GM12801 (cell line): ENCODE data around the gene MAP1A.

ENCODE experiments used
- TF ChIP-seq, protein P1 (sequence below): IDR thresholded peaks from one replicate; pipeline ENCODE4 v1.5.1; 2011; ENCODE audit warnings: control low read depth; ENCODE audit not compliant: insufficient read length; ENCODE audit errors: extremely low read depth

Gene MAP1A

GRCh38 chr15:43505738-43506137 lies 11.7 kb upstream of the MAP1A start:
- TF ChIP-seq, protein P1, sequence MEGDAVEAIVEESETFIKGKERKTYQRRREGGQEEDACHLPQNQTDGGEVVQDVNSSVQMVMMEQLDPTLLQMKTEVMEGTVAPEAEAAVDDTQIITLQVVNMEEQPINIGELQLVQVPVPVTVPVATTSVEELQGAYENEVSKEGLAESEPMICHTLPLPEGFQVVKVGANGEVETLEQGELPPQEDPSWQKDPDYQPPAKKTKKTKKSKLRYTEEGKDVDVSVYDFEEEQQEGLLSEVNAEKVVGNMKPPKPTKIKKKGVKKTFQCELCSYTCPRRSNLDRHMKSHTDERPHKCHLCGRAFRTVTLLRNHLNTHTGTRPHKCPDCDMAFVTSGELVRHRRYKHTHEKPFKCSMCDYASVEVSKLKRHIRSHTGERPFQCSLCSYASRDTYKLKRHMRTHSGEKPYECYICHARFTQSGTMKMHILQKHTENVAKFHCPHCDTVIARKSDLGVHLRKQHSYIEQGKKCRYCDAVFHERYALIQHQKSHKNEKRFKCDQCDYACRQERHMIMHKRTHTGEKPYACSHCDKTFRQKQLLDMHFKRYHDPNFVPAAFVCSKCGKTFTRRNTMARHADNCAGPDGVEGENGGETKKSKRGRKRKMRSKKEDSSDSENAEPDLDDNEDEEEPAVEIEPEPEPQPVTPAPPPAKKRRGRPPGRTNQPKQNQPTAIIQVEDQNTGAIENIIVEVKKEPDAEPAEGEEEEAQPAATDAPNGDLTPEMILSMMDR, result no peak

DNA sequence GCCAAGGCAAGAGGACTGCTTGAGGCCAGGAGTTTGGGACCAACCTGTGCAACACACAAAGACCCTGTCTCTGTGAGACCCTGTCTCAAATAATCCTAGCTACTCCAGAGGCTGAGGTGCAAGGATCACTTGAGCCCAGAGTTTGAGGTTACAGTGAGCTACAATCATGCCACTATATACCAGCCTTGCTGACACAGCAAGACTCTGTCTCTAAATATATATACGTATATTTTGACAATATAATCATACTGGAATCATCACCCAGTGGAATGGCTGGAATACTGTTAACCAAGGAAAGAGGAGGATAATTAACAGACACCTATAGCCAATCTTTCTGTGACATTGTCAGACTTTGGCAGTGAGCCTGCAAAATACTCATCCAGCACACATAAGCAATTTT lies 9.0 kb upstream of the MAP1A start:
- TF ChIP-seq, protein P1, result no peak

DNA sequence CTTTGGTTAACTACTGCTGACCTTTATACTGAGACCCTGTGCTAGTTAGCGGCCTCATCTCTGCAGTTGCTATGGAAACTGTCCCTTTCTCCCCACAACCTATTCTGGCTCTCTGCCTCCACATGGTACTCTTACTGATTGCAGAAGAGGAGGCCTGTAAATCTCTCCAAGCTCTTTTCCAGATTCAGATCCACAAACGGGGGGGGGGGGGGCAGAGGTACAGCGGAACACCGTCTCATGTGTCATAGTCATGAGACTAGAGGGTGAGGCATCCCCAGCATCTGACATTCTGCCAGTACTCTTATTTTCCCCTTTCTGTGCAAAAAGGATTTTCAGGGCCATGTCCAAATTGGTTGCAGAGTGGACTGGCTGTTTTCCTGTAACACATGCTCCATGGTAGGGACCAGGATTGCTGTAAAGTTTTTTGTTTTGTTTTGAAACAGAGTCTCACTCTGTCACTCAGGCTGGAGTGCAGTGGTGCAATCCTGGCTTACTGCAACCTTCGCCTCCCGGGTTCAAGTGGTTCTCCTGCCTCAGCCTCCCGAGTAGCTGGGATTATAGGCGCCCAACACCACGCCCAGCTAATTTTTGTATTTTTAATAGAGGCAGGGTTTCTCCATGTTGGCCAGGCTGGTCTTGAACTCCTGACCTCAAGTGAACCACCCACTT lies 8.3 kb upstream of the MAP1A start:
- TF ChIP-seq, protein P1, result no peak

DNA sequence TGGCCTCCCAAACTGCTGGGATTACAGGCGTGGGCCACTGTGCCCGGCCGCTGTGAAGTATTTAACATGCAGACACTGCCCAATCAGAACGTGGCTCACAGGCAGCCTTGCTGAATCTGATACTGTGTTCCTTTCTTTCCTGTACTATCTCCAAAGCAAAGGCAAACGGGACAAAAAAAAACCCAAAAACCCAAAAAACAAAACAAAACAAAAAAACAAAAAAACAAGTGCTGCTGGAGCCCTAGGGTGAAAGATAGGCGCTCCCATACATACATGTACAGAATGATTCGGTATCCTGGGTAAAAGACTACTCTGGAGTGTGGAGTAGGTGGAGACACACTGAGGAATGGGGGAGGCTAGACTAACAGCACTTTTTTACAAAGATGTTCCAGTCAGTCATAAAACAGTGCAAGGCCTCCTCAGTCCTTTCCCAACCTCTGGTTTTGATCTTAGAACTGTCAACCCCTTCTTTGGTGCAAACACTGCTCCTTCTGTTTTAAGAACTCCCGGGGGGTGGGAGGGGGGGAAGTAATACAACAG lies 7.7 kb upstream of the MAP1A start:
- TF ChIP-seq, protein P1, result no peak

DNA sequence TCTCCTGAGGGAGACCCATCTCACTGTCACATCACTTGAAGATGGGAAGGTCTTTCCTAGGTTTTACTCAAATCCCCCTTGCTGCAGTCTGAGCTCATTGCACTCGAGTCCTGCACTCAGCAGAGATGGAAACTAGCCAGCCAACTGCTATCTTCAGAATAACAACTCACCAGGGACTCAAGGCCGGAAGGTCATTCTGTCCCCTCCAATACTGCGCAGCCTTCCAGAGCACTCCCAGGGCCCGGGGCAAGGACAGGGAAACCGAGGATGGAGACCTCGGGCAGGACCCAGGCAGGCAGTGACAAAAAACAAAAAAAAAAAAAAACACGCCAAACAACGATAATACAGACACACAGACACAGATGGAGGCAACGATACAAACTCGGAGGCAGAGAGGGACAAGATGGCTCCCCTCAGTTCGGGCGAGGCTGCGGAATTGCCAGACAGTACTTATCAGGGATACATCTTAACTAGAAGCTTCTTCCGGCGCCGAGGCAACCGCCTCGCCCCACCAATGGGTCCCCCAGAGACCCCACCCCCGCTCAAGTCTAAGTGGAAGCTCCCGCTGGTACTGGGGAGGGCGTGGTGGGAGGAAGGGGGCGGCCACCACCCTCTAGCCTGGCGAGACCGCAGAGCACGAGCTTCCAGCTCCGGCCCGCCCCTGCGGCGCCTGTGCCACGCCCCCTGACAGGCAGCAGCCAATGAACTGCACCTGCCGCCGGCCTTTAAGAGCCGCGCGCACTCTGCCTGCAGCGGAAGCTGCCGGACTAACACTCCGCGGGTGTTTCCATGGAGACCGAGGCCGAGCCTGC lies 7.0 kb upstream of the MAP1A start:
- TF ChIP-seq, protein P1, result no peak

DNA sequence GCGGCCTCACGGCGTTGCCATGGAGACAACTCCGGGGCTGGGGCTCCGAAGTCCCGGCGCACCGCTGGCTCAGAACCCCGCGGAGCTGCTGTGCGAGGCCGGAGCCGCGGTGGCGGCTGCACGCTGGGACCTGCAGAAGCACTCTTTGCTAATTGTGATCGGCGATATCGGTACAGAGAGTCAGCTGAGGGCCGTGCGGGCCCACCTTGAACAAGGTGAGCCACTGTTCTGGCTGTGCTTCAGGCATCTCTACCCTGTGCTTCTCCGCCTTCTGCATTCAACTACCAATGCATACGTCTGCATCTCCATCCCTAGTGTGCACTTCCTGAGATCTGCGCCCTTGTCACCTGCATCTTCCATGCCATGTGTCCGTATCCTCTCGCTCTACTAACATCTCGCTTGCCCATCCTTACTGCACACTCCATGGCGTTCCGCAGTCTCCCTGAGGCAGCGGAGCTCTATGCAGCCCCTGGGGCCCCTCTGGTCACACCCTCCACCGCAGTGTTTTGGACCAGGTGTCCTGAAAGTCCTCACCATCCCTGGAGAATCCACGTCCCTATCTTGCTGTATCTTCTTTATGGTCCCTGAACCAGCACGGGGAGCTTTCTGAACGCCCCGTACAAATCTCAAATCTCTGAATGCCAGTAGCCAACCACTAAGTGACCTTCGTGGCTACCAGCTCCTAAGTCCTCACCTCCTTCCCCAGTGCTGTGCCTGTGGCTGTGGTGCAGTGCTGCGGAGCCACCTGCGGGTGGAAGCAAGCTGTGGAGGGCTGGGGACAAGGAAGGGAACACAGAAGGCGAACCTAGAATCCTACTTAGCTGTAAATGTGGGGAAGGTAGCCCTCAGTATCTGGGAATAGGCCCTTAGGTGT lies 6.2 kb upstream of the MAP1A start:
- TF ChIP-seq, protein P1, result no peak

DNA sequence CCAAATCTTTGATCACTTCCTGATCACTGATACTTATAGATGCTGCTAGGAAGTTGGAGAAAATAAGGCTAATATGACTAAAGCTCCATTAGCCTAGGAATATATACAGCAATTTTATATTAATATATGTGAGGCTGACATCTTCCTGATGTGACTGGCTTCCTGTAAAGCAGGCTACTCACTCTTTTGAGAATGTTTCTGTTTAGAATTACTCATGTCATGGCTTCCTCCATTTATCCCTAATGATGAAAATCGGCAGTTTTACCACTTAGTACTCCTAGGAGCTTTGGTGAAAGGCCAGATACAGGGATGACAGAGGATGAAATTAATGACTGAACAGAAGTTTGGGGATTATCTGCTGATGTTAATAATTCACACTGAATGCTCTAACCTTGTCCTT lies 3.9 kb upstream of the MAP1A start:
- TF ChIP-seq, protein P1, result no peak
